ENCODE measurements around the gene ELN. TPM values are rescaled to one million over a fixed set of nuclear protein-coding genes. Genes with fewer than 3 reads are reported as not detected.
"Not testable (repeated sequence)": the region's sequence is repeated elsewhere in the genome, so short reads cannot be mapped to it uniquely, and the experiment has no call there.

Gene ELN
- 62.8 TPM for total RNA-seq

GRCh38 chr7:74027683-74028320, at the start of gene ELN:
TSS of gene ELN (plus strand) at chr7:74028173. CDS start at chr7:74028188, 15 bp downstream.
- intact Hi-C loops (cut with DNase I), result loop anchor here (10.0 kb wide), 1 partner anchor 143 kb away; no protein-coding TSS in a partner anchor
- peak; percentile 87 for DNase-seq (ENCODE audit: low spot score)
- ATAC-seq, result peak; percentile 77

DNA sequence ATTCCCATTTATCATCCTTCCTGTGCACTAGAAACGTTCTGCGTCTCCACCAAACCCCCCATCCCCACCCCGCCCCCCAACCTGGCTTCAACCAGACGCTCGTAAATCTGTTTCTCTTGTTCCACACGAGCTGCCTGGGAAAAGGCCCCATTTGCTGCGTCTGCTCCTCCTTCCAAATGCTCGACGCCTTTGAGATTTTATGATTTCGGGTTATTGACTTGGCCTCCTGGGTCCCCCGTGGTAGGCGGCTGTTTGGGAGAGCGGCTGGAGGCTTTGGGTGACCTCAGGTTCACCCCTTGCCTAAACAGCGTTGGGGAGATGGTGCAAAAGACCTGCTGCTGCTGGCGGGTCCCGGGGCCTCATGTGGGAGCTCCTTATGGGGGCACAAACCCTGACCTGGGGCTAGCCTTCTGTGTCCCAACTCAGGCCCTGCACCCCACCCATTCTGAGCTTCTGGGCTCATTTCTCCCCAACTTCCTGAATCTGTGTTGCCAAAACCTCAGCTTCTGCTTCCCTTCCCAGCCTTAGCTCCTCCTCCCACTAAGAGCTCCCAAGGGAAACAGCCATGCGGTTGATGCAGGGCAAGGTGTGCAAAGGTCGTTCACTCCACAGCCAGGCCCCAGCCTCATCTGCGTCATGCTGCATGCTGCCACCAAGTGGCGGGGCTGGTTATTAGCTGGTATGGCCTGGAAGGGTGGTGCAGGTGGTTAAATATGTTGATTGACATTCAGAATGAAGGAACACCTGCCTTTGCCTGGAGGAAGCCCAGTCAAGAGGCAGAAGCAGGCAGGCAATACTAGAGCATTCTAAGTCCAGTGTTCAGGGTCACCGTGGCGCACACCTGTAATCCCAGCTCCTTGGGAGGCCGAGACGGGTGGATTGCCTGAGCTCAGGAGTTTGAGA, 49.1 kb upstream of the ELN start:
- intact Hi-C loops (cut with DNase I), result no loop called here
- DNase-seq (ENCODE audit: low spot score) (peak; percentile 72), ATAC-seq (peak; percentile 85)

DNA sequence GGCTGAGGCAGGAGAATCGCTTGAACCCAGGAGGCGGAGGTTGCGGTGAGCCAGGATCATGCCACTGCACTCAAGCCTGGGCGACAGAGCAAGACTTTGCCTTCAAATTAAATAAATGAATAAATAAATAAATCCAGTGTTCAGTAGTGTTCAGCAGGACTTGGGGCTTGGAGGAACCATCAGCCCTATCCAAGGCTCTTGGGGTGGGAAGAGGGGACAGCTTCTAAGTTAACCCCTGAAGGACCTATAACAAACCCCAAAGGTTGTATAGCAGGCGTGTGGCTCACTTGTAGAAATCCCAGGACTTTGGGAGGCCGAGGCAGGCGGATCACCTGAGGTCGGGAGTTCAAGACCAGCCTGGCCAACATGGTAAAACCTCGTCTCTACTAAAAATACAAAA, 48.3 kb upstream of the ELN start:
- ATAC-seq; intact Hi-C loops (cut with DNase I): not testable (repeated sequence)
- DNase-seq (ENCODE audit: low spot score), result peak; percentile 18

GRCh38 chr7:73980206-73980605, 47.8 kb upstream of the ELN start:
- DNase-seq (ENCODE audit: low spot score) (peak; percentile 23), ATAC-seq (no peak)
- intact Hi-C loops (cut with DNase I), result no loop called here

GRCh38 chr7:73981933-73982332, 46.0 kb upstream of the ELN start:
- intact Hi-C loops (cut with DNase I), result no loop called here
- ATAC-seq (no peak), DNase-seq (ENCODE audit: low spot score) (no peak)

DNA sequence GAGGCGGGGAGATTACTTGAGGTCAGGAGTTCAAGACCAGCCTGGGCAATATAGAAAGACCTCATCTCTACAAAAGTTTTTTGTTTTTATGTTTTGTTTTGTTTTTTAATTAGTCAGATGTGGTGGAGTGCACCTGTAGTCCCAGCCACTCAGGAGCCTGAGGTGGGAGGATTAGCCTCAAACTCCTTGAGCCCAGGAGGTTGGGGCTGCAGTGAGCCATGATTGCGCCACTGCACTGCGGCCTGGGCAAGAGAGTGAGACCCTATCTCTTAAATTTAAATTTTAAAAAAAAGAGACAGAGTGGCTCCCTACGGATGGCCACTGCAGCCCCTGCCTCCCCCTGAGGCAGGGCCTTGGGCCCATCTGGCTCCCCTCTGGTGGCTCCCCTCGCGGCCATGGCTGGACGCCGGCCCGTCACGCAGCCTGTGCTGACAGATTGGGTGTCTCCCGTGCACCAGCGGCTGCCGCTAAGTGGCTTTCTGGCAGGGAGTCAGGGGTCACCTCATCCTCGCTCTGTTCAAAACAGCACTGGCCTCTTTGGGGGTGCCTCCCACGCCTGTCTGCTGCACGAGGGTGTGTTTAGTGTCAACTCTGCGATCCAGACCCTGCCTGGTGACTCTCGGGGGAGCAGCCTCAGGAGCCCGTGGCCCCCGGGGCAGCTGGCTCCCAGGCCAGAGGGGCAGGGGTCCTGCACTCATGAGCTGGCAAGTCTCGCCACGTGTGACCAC, 44.4 kb upstream of the ELN start:
- intact Hi-C loops (cut with DNase I), result no loop called here
- DNase-seq (ENCODE audit: low spot score) (no peak), ATAC-seq (no peak)

- DNase-seq (ENCODE audit: low spot score), result no peak
- ATAC-seq, result no peak
Measured at GRCh38 chr7:73984481-73985205, 43.3 kb upstream of the ELN start.

DNA sequence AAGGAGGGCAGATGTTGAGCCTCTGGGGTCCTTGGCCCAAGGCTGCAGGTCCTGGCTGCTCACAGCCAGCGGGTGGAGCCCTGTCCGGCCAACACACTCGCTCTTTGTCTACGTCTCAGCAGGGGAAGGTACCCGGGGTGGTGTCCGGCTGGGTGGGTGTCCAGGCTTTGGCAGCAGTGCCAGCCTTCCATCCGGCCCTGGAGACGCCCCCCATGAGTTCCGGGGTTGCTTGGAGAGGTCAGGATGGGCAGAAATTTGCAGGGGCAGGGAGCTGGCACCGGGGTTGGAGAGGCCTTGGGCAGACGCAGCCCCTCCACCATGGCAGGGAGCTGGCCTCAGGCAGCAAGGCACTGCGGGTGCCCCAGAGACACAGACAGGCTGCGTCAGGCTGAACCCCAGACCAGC, 42.2 kb upstream of the ELN start:
- intact Hi-C loops (cut with DNase I), result no loop called here
- no peak for DNase-seq (ENCODE audit: low spot score)
- ATAC-seq, result peak; percentile 37

More at GRCh38 chr7:73984481-73985205, 43.3 kb upstream of the ELN start:
- intact Hi-C loops (cut with DNase I), result no loop called here

DNA sequence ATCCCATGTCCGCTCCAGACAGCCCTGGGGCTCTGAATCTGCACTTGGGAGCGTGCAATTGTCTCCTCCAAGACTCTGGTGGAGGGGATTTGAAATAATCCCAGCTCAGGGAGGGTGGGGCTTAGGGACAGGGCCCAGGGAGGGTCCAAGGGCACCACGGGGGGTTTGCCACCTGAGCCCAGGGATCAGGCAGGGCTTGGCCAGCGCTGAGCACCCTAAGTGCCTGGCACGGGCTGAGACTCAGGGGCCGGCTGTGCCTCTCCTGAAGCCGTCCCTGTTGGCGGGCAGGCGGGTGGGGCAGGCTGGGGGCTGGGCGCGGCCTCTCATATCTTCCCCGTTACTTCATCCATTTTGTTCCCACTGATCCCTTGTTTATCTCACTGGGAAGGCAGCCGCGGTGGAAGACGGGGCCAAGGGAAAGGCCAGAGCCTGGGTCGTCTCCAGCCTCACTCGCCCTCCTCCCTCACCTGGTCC, 41.8 kb upstream of the ELN start:
- DNase-seq (ENCODE audit: low spot score) (no peak), ATAC-seq (peak; percentile 84)
- intact Hi-C loops (cut with DNase I), result no loop called here

GRCh38 chr7:73987298-73987697, 40.7 kb upstream of the ELN start:
- intact Hi-C loops (cut with DNase I), result no loop called here
- ATAC-seq, result no peak
- no peak for DNase-seq (ENCODE audit: low spot score)

GRCh38 chr7:73988197-73988596, 39.8 kb upstream of the ELN start:
- intact Hi-C loops (cut with DNase I), result no loop called here
- DNase-seq (ENCODE audit: low spot score), result no peak
- peak; percentile 52 for ATAC-seq

- intact Hi-C loops (cut with DNase I), result no loop called here
- ATAC-seq (peak; percentile 12), DNase-seq (ENCODE audit: low spot score) (no peak)
Measured at GRCh38 chr7:73991522-73992100, 36.4 kb upstream of the ELN start.

GRCh38 chr7:73992101-73992562, 35.8 kb upstream of the ELN start:
- ATAC-seq, result peak; percentile 76
- no peak for DNase-seq (ENCODE audit: low spot score)
- intact Hi-C loops (cut with DNase I), result no loop called here

DNA sequence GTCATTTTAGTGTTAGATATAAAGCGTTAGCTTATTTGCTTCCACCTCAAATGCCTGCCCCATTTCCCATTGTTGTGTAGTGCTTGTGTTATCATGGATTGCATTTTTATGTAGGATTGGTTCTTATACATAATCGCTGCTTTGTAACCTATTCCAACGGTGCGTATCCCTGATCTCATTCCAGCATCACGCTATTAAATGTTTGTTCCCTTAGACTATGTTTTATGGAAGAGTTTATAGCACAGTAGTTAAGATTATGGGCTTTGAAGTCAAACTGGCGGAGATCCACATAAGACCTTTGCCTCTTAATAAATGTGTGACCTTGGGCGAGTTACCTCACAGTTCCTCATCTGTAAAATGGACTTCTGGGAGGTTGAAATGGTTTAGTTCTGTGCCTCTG, 34.0 kb upstream of the ELN start:
- DNase-seq (ENCODE audit: low spot score) (no peak), ATAC-seq (no peak)
- intact Hi-C loops (cut with DNase I), result no loop called here

DNA sequence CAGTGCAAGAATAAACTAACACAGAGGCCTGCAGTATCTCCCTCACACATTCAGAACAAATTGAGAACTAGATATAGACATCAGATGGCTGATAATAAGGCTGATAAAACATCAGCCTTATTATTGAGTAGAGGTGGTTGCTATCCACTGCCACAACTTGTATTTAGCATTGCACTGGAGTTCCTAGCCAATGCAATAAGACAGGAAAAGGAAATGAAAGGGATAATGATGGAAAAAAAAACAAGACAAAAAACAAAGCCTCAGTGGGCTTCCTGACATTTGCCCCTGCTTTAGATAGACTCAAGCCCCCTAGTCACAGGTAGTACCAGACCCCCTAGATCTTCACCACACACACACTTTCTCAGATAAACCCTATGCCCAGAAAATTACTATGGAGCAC, 33.2 kb upstream of the ELN start:
- no peak for ATAC-seq
- DNase-seq (ENCODE audit: low spot score), result no peak
- intact Hi-C loops (cut with DNase I), result no loop called here

- no peak for DNase-seq (ENCODE audit: low spot score)
- intact Hi-C loops (cut with DNase I), result no loop called here
- no peak for ATAC-seq
Measured at GRCh38 chr7:73995330-73995729, 32.6 kb upstream of the ELN start.

DNA sequence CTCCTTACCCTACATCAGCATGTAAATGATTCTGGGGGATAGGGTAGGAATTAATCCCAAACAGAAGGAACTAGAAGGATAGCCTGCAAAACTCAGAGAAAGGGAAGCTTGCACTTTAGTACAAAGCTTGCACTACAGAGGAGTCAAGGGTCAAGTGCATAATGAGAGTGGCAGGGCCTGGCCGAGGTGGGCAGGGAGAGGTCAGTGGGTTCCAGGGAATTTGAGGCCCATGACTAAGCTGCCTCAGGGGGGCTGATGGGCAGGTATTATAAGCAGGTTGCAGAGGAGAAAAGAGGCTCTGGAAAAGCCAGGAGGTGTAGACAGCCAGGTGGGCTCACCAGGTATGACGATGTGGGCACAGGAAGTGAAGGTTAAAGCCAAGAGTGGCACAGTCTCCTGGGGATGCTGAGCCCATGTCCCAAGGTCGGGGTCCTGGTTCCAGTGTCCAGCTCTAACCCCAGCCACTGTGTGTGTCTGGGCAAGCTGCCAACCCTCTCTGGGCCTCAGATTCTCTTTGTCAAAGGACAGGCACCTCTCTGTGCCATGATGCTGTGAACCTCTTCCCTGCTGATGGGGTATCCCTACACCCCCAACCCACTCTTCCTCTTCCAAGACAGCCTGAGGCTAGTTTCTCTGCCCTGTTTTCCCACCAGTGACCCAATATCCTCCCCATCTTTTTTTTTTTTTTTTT, 32.0 kb upstream of the ELN start:
- no peak for ATAC-seq
- intact Hi-C loops (cut with DNase I), result no loop called here
- DNase-seq (ENCODE audit: low spot score), result no peak

GRCh38 chr7:73997056-73997455, 30.9 kb upstream of the ELN start:
- intact Hi-C loops (cut with DNase I), result no loop called here
- ATAC-seq (no peak), DNase-seq (ENCODE audit: low spot score) (no peak)

Measured in sciatic nerve (tissue), 2 donors.